ENCODE data around the gene GNB1. TPM values are rescaled to one million over a fixed set of nuclear protein-coding genes. Genes with fewer than 3 reads are reported as not detected.
A peak's percentile ranks its signal among the peaks of the same experiment; 100 is the strongest.

GNB1 gene
- total RNA-seq, 4 donors from 2014 or later, result 54.3 to 102 (median 74.7) TPM

DNA sequence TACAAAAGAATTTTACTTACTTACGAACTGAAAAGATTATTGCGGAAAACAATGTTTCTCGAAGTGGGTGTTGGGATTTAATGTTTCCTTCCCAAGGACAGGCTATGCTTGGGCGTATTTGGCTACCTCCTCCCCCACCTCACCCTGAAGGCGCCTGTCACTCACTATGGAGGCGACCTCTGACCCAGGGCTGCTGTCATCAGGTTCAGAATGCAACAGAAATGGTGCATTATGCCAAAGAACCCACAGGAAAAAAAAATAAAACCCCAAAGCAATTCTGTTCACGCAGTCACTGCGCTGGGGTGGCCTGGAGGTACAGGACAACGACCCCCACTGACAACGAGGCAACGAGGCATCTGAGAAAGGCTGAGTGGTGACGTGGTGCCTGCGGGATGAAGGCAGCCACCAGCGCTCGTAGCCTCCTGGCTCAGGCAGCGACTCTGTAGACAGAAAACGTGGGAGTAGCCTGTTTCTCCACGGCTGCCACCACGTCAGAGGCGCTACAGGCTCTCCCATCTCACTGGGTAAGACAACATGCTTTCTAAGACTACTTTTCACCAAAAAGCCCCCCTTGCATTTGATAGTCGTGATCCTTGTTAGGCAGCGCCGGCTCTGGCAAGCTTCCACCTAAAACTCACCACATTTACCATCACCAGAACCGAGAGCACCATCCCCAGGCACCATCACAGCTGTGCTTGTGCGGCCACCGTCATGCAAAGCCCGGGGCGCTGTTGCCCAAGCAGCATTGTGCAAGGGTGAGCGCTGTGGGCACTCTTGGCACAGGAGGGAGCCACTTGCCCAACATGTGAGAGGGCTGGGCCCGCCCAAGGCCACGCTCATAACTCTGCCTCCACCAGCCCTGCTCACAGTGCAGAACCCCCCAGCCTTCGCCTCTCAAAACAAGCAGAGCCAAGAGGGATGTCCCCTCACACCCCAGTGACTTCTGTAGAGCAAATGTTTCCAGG, 126.9 kb downstream of the GNB1 start:
- no peaks in the 10 kb centered on the region for H3K9me3 ChIP-seq
- DNase-seq, result peak; percentile 21
- peaks cover 5 to 15% (median 7%) of the 10 kb centered on the region in 3 donors for H3K4me1 ChIP-seq
- TF ChIP-seq, protein P1, sequence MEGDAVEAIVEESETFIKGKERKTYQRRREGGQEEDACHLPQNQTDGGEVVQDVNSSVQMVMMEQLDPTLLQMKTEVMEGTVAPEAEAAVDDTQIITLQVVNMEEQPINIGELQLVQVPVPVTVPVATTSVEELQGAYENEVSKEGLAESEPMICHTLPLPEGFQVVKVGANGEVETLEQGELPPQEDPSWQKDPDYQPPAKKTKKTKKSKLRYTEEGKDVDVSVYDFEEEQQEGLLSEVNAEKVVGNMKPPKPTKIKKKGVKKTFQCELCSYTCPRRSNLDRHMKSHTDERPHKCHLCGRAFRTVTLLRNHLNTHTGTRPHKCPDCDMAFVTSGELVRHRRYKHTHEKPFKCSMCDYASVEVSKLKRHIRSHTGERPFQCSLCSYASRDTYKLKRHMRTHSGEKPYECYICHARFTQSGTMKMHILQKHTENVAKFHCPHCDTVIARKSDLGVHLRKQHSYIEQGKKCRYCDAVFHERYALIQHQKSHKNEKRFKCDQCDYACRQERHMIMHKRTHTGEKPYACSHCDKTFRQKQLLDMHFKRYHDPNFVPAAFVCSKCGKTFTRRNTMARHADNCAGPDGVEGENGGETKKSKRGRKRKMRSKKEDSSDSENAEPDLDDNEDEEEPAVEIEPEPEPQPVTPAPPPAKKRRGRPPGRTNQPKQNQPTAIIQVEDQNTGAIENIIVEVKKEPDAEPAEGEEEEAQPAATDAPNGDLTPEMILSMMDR (IDR thresholded peaks at IDR 0.05), result no peak
- no peak for TF ChIP-seq POLR2A (IDR thresholded peaks at IDR 0.05)
- intact Hi-C loops (cut with DNase I), result no loop called here
- no peak overlapping the region for H3K27ac ChIP-seq
- no peak overlapping the region for H3K4me3 ChIP-seq
- H3K36me3 ChIP-seq, result peaks cover 19 to 87% (median 34%) of the 10 kb centered on the region in 3 donors
- H3K27me3 ChIP-seq, result no peaks in the 10 kb centered on the region
- WGBS, 2 donors, result 85 to 87% methylated on average over 18 to 23 of the region's 32 CpGs

DNA sequence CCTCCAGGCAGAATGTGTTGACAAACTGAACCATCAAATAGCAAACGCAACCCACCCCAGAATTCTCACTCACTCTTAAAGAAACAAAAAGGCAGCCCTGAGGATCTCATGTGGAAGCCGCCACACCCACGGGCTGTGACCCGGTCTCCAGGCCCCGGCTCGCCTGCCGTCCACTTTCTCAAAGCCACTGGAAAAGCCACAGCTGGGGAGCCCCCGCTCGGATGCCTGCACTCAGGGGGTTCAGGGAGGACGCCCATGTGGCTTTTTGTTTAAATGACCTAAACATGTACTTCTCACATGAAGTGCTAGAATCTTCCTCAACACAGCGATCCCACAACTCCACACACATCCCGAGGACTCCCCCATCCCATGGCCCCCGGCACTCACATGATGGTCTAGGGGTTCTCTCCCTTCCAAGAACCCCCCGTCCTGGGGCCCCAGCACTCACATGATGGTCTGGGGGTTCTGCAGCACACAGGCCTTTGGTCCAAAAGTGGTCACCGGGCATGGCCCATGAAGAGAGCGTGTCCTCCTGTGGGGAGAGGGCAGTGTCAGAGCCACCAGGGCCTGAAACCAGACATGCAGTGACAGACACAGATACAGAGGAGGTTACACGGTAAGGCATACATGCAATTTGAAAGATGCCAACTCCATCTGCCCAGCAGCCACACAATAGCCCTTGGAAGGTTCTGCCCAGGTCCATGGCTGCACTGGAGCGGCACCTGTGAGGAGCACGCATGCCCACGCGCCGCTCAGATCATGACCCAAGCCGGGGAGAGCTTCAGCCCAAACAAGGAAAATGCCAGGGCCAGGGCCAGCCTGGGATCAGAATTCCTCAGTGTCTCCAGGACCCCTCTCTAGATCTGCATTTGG, 129.1 kb downstream of the GNB1 start:
- DNase-seq, result no peak
- Histone ChIP-seq H3K27ac (no peak overlapping the region), H3K36me3 (peaks cover 26 to 87% (median 33%) of the 10 kb centered on the region in 3 donors), H3K27me3 (no peaks in the 10 kb centered on the region), H3K4me3 (no peak overlapping the region), H3K4me1 (peaks cover 14 to 28% (median 18%) of the 10 kb centered on the region in 3 donors), H3K9me3 (no peaks in the 10 kb centered on the region)
- WGBS, 2 donors, result 92 to 97% methylated on average over 13 to 15 of the region's 23 CpGs
- intact Hi-C loops (cut with DNase I), result no loop called here
- TF ChIP-seq, protein P1 (IDR thresholded peaks at IDR 0.05), result no peak
- no peak for TF ChIP-seq POLR2A (IDR thresholded peaks at IDR 0.05)

GRCh38 chr1:1760715-1761114, 130.2 kb downstream of the GNB1 start:
- TF ChIP-seq, protein P1 (IDR thresholded peaks at IDR 0.05), result no peak
- no peak for TF ChIP-seq POLR2A (IDR thresholded peaks at IDR 0.05)
- H3K27ac ChIP-seq, result no peak overlapping the region
- intact Hi-C loops (cut with DNase I), result no loop called here
- H3K9me3 ChIP-seq, result no peaks in the 10 kb centered on the region
- no peaks in the 10 kb centered on the region for H3K27me3 ChIP-seq
- no peak overlapping the region for H3K4me3 ChIP-seq
- WGBS, 2 donors, result 89 to 95% methylated on average over 5 to 9 of the region's 10 CpGs
- peaks cover 35 to 95% (median 42%) of the 10 kb centered on the region in 3 donors for H3K36me3 ChIP-seq
- peaks cover 14 to 28% (median 18%) of the 10 kb centered on the region in 3 donors for H3K4me1 ChIP-seq
- DNase-seq, result no peak

DNA sequence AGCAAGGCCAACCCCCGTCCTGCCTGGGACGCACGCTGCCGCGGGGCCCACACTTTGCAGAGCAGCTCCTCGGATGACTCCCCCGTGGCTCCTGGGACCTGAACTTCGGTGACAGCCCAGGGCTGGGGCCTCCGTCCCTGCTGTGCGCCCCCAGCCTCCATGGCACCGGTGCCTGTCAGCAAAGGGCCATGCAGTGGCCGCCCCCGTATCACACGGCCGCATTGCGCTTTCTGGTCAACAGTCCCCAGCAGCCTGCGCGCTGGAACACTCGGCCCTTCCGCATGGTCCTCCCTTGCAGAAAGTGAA, 130.6 kb downstream of the GNB1 start:
- intact Hi-C loops (cut with DNase I), result no loop called here
- no peak overlapping the region for H3K4me3 ChIP-seq
- peaks cover 14 to 28% (median 18%) of the 10 kb centered on the region in 3 donors for H3K4me1 ChIP-seq
- DNase-seq, result no peak
- no peak overlapping the region for H3K27ac ChIP-seq
- WGBS, 2 donors, result 92% methylated on average over 12 of the region's 20 CpGs; no CpG with 5 or more reads in 1 of the 2 donors
- H3K9me3 ChIP-seq, result no peaks in the 10 kb centered on the region
- peaks cover 39 to 99% (median 46%) of the 10 kb centered on the region in 3 donors for H3K36me3 ChIP-seq
- TF ChIP-seq, protein P1 (IDR thresholded peaks at IDR 0.05), result no peak
- no peak for TF ChIP-seq POLR2A (IDR thresholded peaks at IDR 0.05)
- H3K27me3 ChIP-seq, result no peaks in the 10 kb centered on the region
